ENCODE data around the gene GMPPB.

Gene GMPPB

DNA sequence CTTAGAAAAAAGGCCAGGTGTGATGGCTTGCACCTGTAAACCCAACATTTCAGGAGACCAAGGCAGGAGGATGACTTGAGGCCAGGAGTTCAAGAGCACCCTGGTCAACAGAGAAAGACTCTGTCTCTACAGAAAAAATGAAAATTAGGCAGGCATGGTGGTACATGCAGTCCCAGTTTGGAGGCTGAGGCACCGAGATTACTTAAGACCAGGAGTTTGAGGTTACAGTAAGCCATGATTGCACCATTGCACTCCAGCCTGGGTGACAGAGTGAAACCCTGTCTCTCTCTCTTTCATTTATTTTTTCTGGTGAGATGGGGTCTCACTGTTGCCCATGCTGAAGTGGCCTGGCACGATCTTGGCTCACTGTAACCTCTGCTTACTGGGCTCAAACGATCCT lies 37.9 kb upstream of the GMPPB start:
- Histone ChIP-seq H3K27ac (ENCODE audit: insufficient read depth in 1 of 2, low read depth in 1 of 2, low read length in 2 of 2, poor library complexity in 1 of 2, severe bottlenecking in 2 of 2) (no peak overlapping the region), H3K36me3 (ENCODE audit: control insufficient read depth in 4 of 4, insufficient read depth in 4 of 4, low read length in 3 of 4) (peaks cover 3 to 16% (median 11%) of the 10 kb centered on the region in 4 experiments), H3K9me3 (ENCODE audit: control extremely low read depth in 1 of 5, control insufficient read depth in 4 of 5, insufficient read depth in 2 of 5, low read depth in 1 of 5, low read length in 4 of 5) (no peaks in the 10 kb centered on the region), H3K4me3 (ENCODE audit: control insufficient read depth in 1 of 7, extremely low read depth in 1 of 7, insufficient read depth in 4 of 7, low read depth in 2 of 7, low read length in 6 of 7) (no peak overlapping the region), H3K4me1 (ENCODE audit: control extremely low read depth in 1 of 4, control insufficient read depth in 4 of 4, insufficient read depth in 4 of 4, low read length in 3 of 4) (peaks cover 0 to 4% (median 0%) of the 10 kb centered on the region in 4 experiments), H3K27me3 (replicated peaks in 2 of 5; ENCODE audit: control insufficient read depth in 4 of 5, insufficient read depth in 5 of 5, low read length in 4 of 5) (no peaks in the 10 kb centered on the region)
- ChIA-PET POLR2A (no interaction called here), CTCF (interaction anchor here (1.7 kb wide), 1 partner anchor 10 kb away, joined by 4 read pairs; no protein-coding TSS in a partner anchor)
- WGBS (ENCODE audit: insufficient coverage): 90% methylated on average over 3 of the region's 3 CpGs
- DNase-seq: no peak

- ChIA-PET POLR2A (no interaction called here), CTCF (interaction anchor here (1.0 to 1.9 kb wide), 3 partner anchors 11 to 42 kb away, joined by 3 to 6 read pairs (median 3); no protein-coding TSS in a partner anchor)
- Histone ChIP-seq H3K36me3 (ENCODE audit: control insufficient read depth in 4 of 4, insufficient read depth in 4 of 4, low read length in 3 of 4) (peaks cover 3 to 10% (median 7%) of the 10 kb centered on the region in 4 experiments), H3K9me3 (ENCODE audit: control extremely low read depth in 1 of 5, control insufficient read depth in 4 of 5, insufficient read depth in 2 of 5, low read depth in 1 of 5, low read length in 4 of 5) (no peaks in the 10 kb centered on the region), H3K27me3 (replicated peaks in 2 of 5; ENCODE audit: control insufficient read depth in 4 of 5, insufficient read depth in 5 of 5, low read length in 4 of 5) (no peaks in the 10 kb centered on the region), H3K27ac (ENCODE audit: insufficient read depth in 1 of 2, low read depth in 1 of 2, low read length in 2 of 2, poor library complexity in 1 of 2, severe bottlenecking in 2 of 2) (no peak overlapping the region), H3K4me3 (ENCODE audit: control insufficient read depth in 1 of 7, extremely low read depth in 1 of 7, insufficient read depth in 4 of 7, low read depth in 2 of 7, low read length in 6 of 7) (no peak overlapping the region), H3K4me1 (ENCODE audit: control extremely low read depth in 1 of 4, control insufficient read depth in 4 of 4, insufficient read depth in 4 of 4, low read length in 3 of 4) (peaks cover 0 to 4% (median 0%) of the 10 kb centered on the region in 4 experiments)
- DNase-seq: no peak
- WGBS (ENCODE audit: insufficient coverage): no CpG with 5 or more reads among the region's 1 CpG
Measured at GRCh38 chr3:49759226-49759625, 35.5 kb upstream of the GMPPB start.

- peaks cover 2 to 10% (median 7%) of the 10 kb centered on the region in 4 experiments for H3K36me3 ChIP-seq (ENCODE audit: control insufficient read depth in 4 of 4, insufficient read depth in 4 of 4, low read length in 3 of 4)
- H3K27me3 ChIP-seq (replicated peaks in 2 of 5; ENCODE audit: control insufficient read depth in 4 of 5, insufficient read depth in 5 of 5, low read length in 4 of 5): no peaks in the 10 kb centered on the region
- no peak for DNase-seq
- no peak overlapping the region for H3K27ac ChIP-seq (ENCODE audit: insufficient read depth in 1 of 2, low read depth in 1 of 2, low read length in 2 of 2, poor library complexity in 1 of 2, severe bottlenecking in 2 of 2)
- H3K4me1 ChIP-seq (ENCODE audit: control extremely low read depth in 1 of 4, control insufficient read depth in 4 of 4, insufficient read depth in 4 of 4, low read length in 3 of 4): peaks cover 0 to 4% (median 0%) of the 10 kb centered on the region in 4 experiments
- H3K9me3 ChIP-seq (ENCODE audit: control extremely low read depth in 1 of 5, control insufficient read depth in 4 of 5, insufficient read depth in 2 of 5, low read depth in 1 of 5, low read length in 4 of 5): no peaks in the 10 kb centered on the region
- WGBS (ENCODE audit: insufficient coverage): no CpG with 5 or more reads among the region's 2 CpGs
- ChIA-PET POLR2A (no interaction called here), CTCF (interaction anchor here (1.2 to 1.7 kb wide), 4 partner anchors 12 to 46 kb away, joined by 3 to 4 read pairs (median 3); partner anchors contain the start of gene AMIGO3)
- H3K4me3 ChIP-seq (ENCODE audit: control insufficient read depth in 1 of 7, extremely low read depth in 1 of 7, insufficient read depth in 4 of 7, low read depth in 2 of 7, low read length in 6 of 7): no peak overlapping the region
Measured at GRCh38 chr3:49757197-49757596, 33.4 kb upstream of the GMPPB start.

DNA sequence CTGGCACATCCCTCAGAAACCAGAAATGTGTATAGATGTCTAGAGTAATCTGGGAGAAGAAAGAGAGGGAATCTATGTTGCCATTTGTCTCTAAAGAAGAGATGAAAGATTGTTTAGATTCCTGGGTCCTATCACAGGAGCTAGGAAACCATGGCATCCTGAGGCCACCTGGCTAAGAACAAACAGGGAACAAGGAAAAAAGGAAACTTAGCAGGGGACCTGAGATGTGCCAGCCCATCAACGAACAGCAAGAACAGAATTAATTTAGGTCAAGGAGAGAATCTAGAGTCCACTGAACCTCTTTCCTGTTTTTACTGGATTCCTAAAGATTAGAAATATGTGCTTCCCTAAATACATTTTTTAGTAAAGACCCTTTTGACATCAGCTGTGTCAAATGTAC lies 32.3 kb upstream of the GMPPB start:
- CTCF ChIA-PET: interaction anchor here (0.8 to 1.0 kb wide), 2 partner anchors 11 to 52 kb away, joined by 3 read pairs; no protein-coding TSS in a partner anchor
- WGBS (ENCODE audit: insufficient coverage): no CpG with 5 or more reads among the region's 1 CpG
- POLR2A ChIA-PET: no interaction called here
- no peak for DNase-seq
- Histone ChIP-seq H3K9me3 (ENCODE audit: control extremely low read depth in 1 of 5, control insufficient read depth in 4 of 5, insufficient read depth in 2 of 5, low read depth in 1 of 5, low read length in 4 of 5) (no peaks in the 10 kb centered on the region), H3K36me3 (ENCODE audit: control insufficient read depth in 4 of 4, insufficient read depth in 4 of 4, low read length in 3 of 4) (peaks cover 0 to 10% (median 7%) of the 10 kb centered on the region in 4 experiments), H3K4me3 (ENCODE audit: control insufficient read depth in 1 of 7, extremely low read depth in 1 of 7, insufficient read depth in 4 of 7, low read depth in 2 of 7, low read length in 6 of 7) (no peak overlapping the region), H3K27me3 (replicated peaks in 2 of 5; ENCODE audit: control insufficient read depth in 4 of 5, insufficient read depth in 5 of 5, low read length in 4 of 5) (no peaks in the 10 kb centered on the region), H3K27ac (ENCODE audit: insufficient read depth in 1 of 2, low read depth in 1 of 2, low read length in 2 of 2, poor library complexity in 1 of 2, severe bottlenecking in 2 of 2) (no peak overlapping the region), H3K4me1 (ENCODE audit: control extremely low read depth in 1 of 4, control insufficient read depth in 4 of 4, insufficient read depth in 4 of 4, low read length in 3 of 4) (peaks cover 0 to 4% (median 0%) of the 10 kb centered on the region in 4 experiments)

DNA sequence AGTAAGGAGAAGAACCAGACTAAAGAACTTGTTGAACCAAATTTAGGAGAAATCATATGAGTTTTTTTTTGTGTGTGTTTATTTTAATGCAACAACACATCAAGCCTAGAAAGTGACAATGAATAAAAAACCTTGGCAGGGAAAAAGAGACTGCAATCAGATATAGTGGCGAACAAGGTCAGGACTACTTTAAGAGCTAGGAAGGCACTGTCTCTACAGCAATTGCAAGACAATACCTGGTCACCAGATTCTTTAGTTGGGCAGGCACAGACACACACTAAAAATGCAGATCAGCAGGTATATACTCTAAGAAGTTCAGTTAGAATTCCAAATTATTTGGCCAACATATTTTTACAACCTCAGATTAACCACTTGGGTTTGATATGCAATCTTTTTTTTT lies 30.8 kb upstream of the GMPPB start:
- Histone ChIP-seq H3K4me1 (ENCODE audit: control extremely low read depth in 1 of 4, control insufficient read depth in 4 of 4, insufficient read depth in 4 of 4, low read length in 3 of 4) (peaks cover 0 to 4% (median 0%) of the 10 kb centered on the region in 4 experiments), H3K9me3 (ENCODE audit: control extremely low read depth in 1 of 5, control insufficient read depth in 4 of 5, insufficient read depth in 2 of 5, low read depth in 1 of 5, low read length in 4 of 5) (no peaks in the 10 kb centered on the region), H3K27ac (ENCODE audit: insufficient read depth in 1 of 2, low read depth in 1 of 2, low read length in 2 of 2, poor library complexity in 1 of 2, severe bottlenecking in 2 of 2) (no peak overlapping the region), H3K4me3 (ENCODE audit: control insufficient read depth in 1 of 7, extremely low read depth in 1 of 7, insufficient read depth in 4 of 7, low read depth in 2 of 7, low read length in 6 of 7) (no peak overlapping the region), H3K27me3 (replicated peaks in 2 of 5; ENCODE audit: control insufficient read depth in 4 of 5, insufficient read depth in 5 of 5, low read length in 4 of 5) (no peaks in the 10 kb centered on the region), H3K36me3 (ENCODE audit: control insufficient read depth in 4 of 4, insufficient read depth in 4 of 4, low read length in 3 of 4) (peaks cover 2 to 9% (median 7%) of the 10 kb centered on the region in 4 experiments)
- 100% methylated on average over 1 of the region's 1 CpG for WGBS (ENCODE audit: insufficient coverage)
- CTCF ChIA-PET: interaction anchor here (0.6 kb wide), 1 partner anchor 79 kb away, joined by 5 read pairs; no protein-coding TSS in a partner anchor
- no peak for DNase-seq
- POLR2A ChIA-PET: no interaction called here

GRCh38 chr3:49751501-49751900 lies 27.8 kb upstream of the GMPPB start:
- H3K36me3 ChIP-seq (ENCODE audit: control insufficient read depth in 4 of 4, insufficient read depth in 4 of 4, low read length in 3 of 4): peaks cover 5 to 30% (median 20%) of the 10 kb centered on the region in 4 experiments
- DNase-seq: no peak
- H3K9me3 ChIP-seq (ENCODE audit: control extremely low read depth in 1 of 5, control insufficient read depth in 4 of 5, insufficient read depth in 2 of 5, low read depth in 1 of 5, low read length in 4 of 5): no peaks in the 10 kb centered on the region
- ChIA-PET CTCF (no interaction called here), POLR2A (no interaction called here)
- H3K27me3 ChIP-seq (replicated peaks in 2 of 5; ENCODE audit: control insufficient read depth in 4 of 5, insufficient read depth in 5 of 5, low read length in 4 of 5): no peaks in the 10 kb centered on the region
- H3K4me1 ChIP-seq (ENCODE audit: control extremely low read depth in 1 of 4, control insufficient read depth in 4 of 4, insufficient read depth in 4 of 4, low read length in 3 of 4): no peaks in the 10 kb centered on the region
- WGBS (ENCODE audit: insufficient coverage): 80% methylated on average over 1 of the region's 4 CpGs
- no peak overlapping the region for H3K27ac ChIP-seq (ENCODE audit: insufficient read depth in 1 of 2, low read depth in 1 of 2, low read length in 2 of 2, poor library complexity in 1 of 2, severe bottlenecking in 2 of 2)
- H3K4me3 ChIP-seq (ENCODE audit: control insufficient read depth in 1 of 7, extremely low read depth in 1 of 7, insufficient read depth in 4 of 7, low read depth in 2 of 7, low read length in 6 of 7): no peak overlapping the region

- 94% methylated on average over 3 of the region's 4 CpGs for WGBS (ENCODE audit: insufficient coverage)
- Histone ChIP-seq H3K4me1 (ENCODE audit: control extremely low read depth in 1 of 4, control insufficient read depth in 4 of 4, insufficient read depth in 4 of 4, low read length in 3 of 4) (no peaks in the 10 kb centered on the region), H3K27me3 (replicated peaks in 2 of 5; ENCODE audit: control insufficient read depth in 4 of 5, insufficient read depth in 5 of 5, low read length in 4 of 5) (no peaks in the 10 kb centered on the region), H3K4me3 (ENCODE audit: control insufficient read depth in 1 of 7, extremely low read depth in 1 of 7, insufficient read depth in 4 of 7, low read depth in 2 of 7, low read length in 6 of 7) (no peak overlapping the region), H3K9me3 (ENCODE audit: control extremely low read depth in 1 of 5, control insufficient read depth in 4 of 5, insufficient read depth in 2 of 5, low read depth in 1 of 5, low read length in 4 of 5) (no peaks in the 10 kb centered on the region), H3K27ac (ENCODE audit: insufficient read depth in 1 of 2, low read depth in 1 of 2, low read length in 2 of 2, poor library complexity in 1 of 2, severe bottlenecking in 2 of 2) (no peak overlapping the region), H3K36me3 (ENCODE audit: control insufficient read depth in 4 of 4, insufficient read depth in 4 of 4, low read length in 3 of 4) (peaks cover 5 to 35% (median 22%) of the 10 kb centered on the region in 4 experiments)
- CTCF ChIA-PET: interaction anchor here (1.0 kb wide), 1 partner anchor 52 kb away, joined by 3 read pairs; no protein-coding TSS in a partner anchor
- DNase-seq: no peak
- POLR2A ChIA-PET: no interaction called here
Measured at GRCh38 chr3:49750056-49750455, 26.3 kb upstream of the GMPPB start.

All from common myeloid progenitor, CD34-positive (primary cell).